OCI-M2 (cell line): Measurements from ENCODE around the gene LURAP1L.

Source experiments
- DNase-seq: peaks from one replicate; lab custom pipeline; 2025; ENCODE audit not compliant: unreplicated experiment; lab: John Stamatoyannopoulos, UW

The LURAP1L gene

GRCh38 chr9:12812710-12813109 is 37.9 kb downstream of the LURAP1L start:
- no peak for DNase-seq

GRCh38 chr9:12813533-12813932 is 38.7 kb downstream of the LURAP1L start:
- no peak for DNase-seq

GRCh38 chr9:12813960-12814876 is 39.4 kb downstream of the LURAP1L start:
- no peak for DNase-seq

GRCh38 chr9:12814877-12815237 is 40.0 kb downstream of the LURAP1L start:
- no peak for DNase-seq

- DNase-seq = no peak
Measured at GRCh38 chr9:12815888-12816287, 41.1 kb downstream of the LURAP1L start.

GRCh38 chr9:12816656-12817101 is 41.9 kb downstream of the LURAP1L start:
- no peak for DNase-seq

GRCh38 chr9:12817702-12818101 is 42.9 kb downstream of the LURAP1L start:
- DNase-seq = no peak

- DNase-seq = no peak
Measured at GRCh38 chr9:12818431-12819000, 43.7 kb downstream of the LURAP1L start.

GRCh38 chr9:12819436-12820185 is 44.8 kb downstream of the LURAP1L start:
- no peak for DNase-seq

- no peak for DNase-seq
Measured at GRCh38 chr9:12822111-12822510, 47.3 kb downstream of the LURAP1L start.

GRCh38 chr9:12826924-12827565 is 52.2 kb downstream of the LURAP1L start:
- DNase-seq = no peak

GRCh38 chr9:12833701-12834100 is 58.9 kb downstream of the LURAP1L start:
- DNase-seq = no peak

GRCh38 chr9:12838546-12838945 is 63.7 kb downstream of the LURAP1L start:
- DNase-seq = no peak

- DNase-seq = no peak
Measured at GRCh38 chr9:12843735-12844134, 68.9 kb downstream of the LURAP1L start.

- no peak for DNase-seq
Measured at GRCh38 chr9:12846035-12846434, 71.2 kb downstream of the LURAP1L start.

GRCh38 chr9:12847561-12847960 is 72.7 kb downstream of the LURAP1L start:
- DNase-seq = no peak

- no peak for DNase-seq
Measured at GRCh38 chr9:12849486-12850003, 74.7 kb downstream of the LURAP1L start.

GRCh38 chr9:12851341-12852090 is 76.7 kb downstream of the LURAP1L start:
- no peak for DNase-seq

GRCh38 chr9:12853051-12853450 is 78.2 kb downstream of the LURAP1L start:
- no peak for DNase-seq

- no peak for DNase-seq
Measured at GRCh38 chr9:12854221-12854620, 79.4 kb downstream of the LURAP1L start.
